Measurements from ENCODE around the gene ZC3HAV1L. TPM values are rescaled to one million over a fixed set of nuclear protein-coding genes. Genes with fewer than 3 reads are reported as not detected.

ZC3HAV1L gene
- total and polyA plus RNA-seq, 2 experiments from 2014 or later = 9.8 to 10.9 TPM

DNA sequence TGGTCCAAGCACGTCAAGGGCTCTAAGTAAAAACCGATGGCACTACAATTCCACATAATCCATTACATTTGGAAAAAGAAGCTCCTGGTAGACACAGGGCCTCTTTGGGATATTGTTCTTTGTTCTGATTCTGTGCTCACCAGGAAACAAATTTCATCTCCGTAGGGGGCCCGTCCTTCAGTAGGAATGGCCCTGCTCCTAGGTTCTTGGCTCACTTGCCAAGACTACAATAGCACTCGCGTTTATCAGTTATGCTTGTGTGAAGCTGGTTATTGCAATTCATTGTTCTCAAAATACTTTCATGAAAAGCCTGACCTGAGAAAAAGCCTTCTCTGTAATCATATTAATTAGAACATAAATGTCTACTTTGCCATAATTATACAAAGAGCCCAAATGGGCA, 10.3 kb upstream of the ZC3HAV1L start:
- no peaks in the 10 kb centered on the region for H4K20me1 ChIP-seq (ENCODE audit: insufficient read depth)
- H3K79me2 ChIP-seq (ENCODE audit: insufficient read depth) = no peaks in the 10 kb centered on the region
- H3K4me2 ChIP-seq (ENCODE audit: unreplicated experiment) = no peak overlapping the region
- H3K9ac ChIP-seq = no peak overlapping the region
- no peaks in the 10 kb centered on the region for H3K9me2 ChIP-seq (ENCODE audit: insufficient read depth)
- WGBS, 2 experiments (ENCODE audit: low coverage in 1 of 2, low lambda C conversion rate in 2 of 2, missing lambda C conversion rate in 2 of 2) = 97 to 98% methylated on average over 6 of the region's 6 CpGs
- in situ Hi-C loops (cut with MboI) = no loop called here
- no peaks in the 10 kb centered on the region; the same call in 1 of the 2 replicates for H3F3A ChIP-seq (ENCODE audit: insufficient read depth)
- H3K4me1 ChIP-seq (ENCODE audit: insufficient read depth) = peaks cover 9% of the 10 kb centered on the region; the same call in 1 of the 2 replicates
- H3K9me3 ChIP-seq (ENCODE audit: low read depth) = no peaks in the 10 kb centered on the region
- peaks cover 22% of the 10 kb centered on the region for H3K36me3 ChIP-seq (ENCODE audit: low read depth)
- no peak overlapping the region for H3K4me3 ChIP-seq
- no peaks in the 10 kb centered on the region for H3K27me3 ChIP-seq (replicated peaks; ENCODE audit: insufficient read depth)
- DNase-seq = no peak
- TF ChIP-seq EZH2phosphoT487 (IDR thresholded peaks at IDR 0.05; ENCODE audit: insufficient read depth, low read depth) (no peak), EZH2 (IDR thresholded peaks at IDR 0.05; ENCODE audit: insufficient read depth, poor library complexity, severe bottlenecking) (no peak)
- H2AFZ ChIP-seq = no peak overlapping the region
- H3K27ac ChIP-seq = no peak overlapping the region

DNA sequence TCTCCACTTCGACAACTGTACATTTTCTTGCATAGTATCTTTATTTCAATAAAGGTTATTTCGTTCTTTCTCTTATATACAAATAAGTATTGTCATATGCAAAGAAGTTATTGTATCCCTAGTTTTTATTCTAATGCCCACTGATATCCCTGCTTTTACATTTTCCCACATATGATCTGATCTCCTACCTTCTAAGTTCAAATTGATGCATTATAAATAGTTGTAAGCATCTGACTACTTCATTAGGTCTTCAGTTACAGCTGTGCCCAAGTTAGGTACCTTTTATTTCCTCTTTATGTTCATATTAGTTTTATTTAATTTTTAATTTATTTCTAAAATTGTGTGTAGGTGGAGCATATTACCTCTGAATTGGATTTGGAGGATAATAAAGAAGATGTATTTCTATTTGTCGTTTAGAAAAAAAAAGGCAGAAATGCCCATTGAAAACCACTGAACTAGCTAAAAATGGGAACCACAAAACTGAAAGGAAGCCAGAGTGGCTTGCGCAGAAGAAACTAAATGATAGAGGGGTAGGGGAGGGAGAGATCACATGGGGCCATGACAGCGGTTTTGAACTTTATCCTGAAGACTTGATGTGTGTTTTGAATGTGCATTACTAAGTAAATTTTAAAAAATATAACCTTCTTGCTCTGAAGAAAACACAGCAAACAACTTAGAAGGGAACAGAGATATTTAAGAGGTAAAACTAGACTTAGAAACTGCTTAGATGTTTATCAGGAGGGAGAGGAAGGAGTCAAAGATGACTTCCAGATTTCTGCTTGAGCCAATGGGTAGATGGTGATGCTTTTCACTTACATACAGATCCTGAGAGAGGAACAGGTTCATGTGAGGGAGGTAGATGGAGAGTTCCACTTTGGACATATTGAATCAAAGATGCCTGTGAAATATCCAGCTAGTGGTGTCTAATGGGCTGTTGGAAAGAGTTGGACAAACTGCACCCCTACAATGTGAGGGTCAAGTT, 9.3 kb upstream of the ZC3HAV1L start:
- Histone ChIP-seq H4K20me1 (ENCODE audit: insufficient read depth) (no peaks in the 10 kb centered on the region), H3K79me2 (ENCODE audit: insufficient read depth) (no peaks in the 10 kb centered on the region), H3K4me3 (no peak overlapping the region), H3K27ac (no peak overlapping the region), H3K9me2 (ENCODE audit: insufficient read depth) (no peaks in the 10 kb centered on the region), H3K4me1 (ENCODE audit: insufficient read depth) (peaks cover 3% of the 10 kb centered on the region; the same call in 1 of the 2 replicates), H3K27me3 (replicated peaks; ENCODE audit: insufficient read depth) (no peaks in the 10 kb centered on the region), H3K4me2 (ENCODE audit: unreplicated experiment) (no peak overlapping the region), H3K9me3 (ENCODE audit: low read depth) (no peaks in the 10 kb centered on the region), H2AFZ (no peak overlapping the region), H3K36me3 (ENCODE audit: low read depth) (peaks cover 19% of the 10 kb centered on the region), H3F3A (ENCODE audit: insufficient read depth) (no peaks in the 10 kb centered on the region; the same call in 1 of the 2 replicates), H3K9ac (no peak overlapping the region)
- in situ Hi-C loops (cut with MboI) = no loop called here
- WGBS, 2 experiments (ENCODE audit: low coverage in 1 of 2, low lambda C conversion rate in 2 of 2, missing lambda C conversion rate in 2 of 2) = 95 to 96% methylated on average over 5 of the region's 5 CpGs
- no peak for DNase-seq
- TF ChIP-seq EZH2phosphoT487 (IDR thresholded peaks at IDR 0.05; ENCODE audit: insufficient read depth, low read depth) = no peak
- TF ChIP-seq EZH2 (IDR thresholded peaks at IDR 0.05; ENCODE audit: insufficient read depth, poor library complexity, severe bottlenecking) = no peak

DNA sequence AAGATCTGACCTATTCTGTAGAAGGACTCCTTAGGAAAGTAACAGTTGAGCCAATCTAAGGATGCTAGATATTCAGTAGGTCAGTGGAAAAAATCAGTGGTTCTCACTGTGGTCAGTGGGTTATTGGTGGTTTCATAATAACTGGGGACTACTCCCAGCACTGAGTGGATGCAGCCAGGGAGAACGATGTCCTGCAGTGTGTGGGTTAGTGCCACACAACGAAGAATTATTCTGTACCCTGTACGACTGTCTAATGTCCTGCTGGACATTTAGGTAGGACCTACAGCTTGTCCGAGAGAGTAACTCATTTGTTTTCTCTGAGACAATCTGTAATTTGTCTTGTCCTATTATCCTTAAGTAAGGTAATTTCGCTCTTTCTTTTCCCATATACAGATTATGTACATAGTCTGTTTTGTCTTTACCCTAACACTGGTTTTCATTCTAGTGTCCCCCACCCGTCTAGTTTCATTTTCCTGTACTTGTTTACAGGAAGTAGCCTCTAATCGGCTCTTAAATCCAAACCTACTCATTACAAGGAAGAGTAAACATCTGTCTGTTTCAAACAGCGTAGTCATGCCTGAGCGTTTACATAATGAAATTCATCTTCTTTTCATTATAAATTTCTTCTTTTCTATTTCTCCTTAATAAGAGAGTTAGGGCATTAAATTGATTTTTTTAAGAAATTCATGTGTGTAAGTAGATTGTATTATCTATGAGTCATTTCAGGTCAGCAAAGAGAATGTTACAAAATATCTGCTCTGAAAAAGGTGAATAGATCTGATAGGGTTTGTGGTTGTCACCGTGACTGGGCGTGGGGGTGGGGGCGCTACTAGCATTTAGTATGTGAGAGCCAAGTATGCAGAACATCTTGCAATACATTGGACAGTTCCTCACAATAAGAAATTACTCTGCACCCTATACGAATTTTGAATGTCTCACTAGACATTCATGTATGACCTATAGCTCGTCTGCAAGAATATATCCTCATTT, 8.3 kb upstream of the ZC3HAV1L start:
- H3K27ac ChIP-seq = no peak overlapping the region
- no peaks in the 10 kb centered on the region for H3K9me2 ChIP-seq (ENCODE audit: insufficient read depth)
- no peak overlapping the region for H3K4me2 ChIP-seq (ENCODE audit: unreplicated experiment)
- H3K9me3 ChIP-seq (ENCODE audit: low read depth) = no peaks in the 10 kb centered on the region
- H3F3A ChIP-seq (ENCODE audit: insufficient read depth) = no peaks in the 10 kb centered on the region; the same call in 1 of the 2 replicates
- H3K4me3 ChIP-seq = no peak overlapping the region
- in situ Hi-C loops (cut with MboI) = no loop called here
- no peak for TF ChIP-seq EZH2phosphoT487 (IDR thresholded peaks at IDR 0.05; ENCODE audit: insufficient read depth, low read depth)
- no peak for TF ChIP-seq EZH2 (IDR thresholded peaks at IDR 0.05; ENCODE audit: insufficient read depth, poor library complexity, severe bottlenecking)
- no peaks in the 10 kb centered on the region for H3K79me2 ChIP-seq (ENCODE audit: insufficient read depth)
- DNase-seq = no peak
- WGBS, 2 experiments (ENCODE audit: low coverage in 1 of 2, low lambda C conversion rate in 2 of 2, missing lambda C conversion rate in 2 of 2) = 79 to 82% methylated on average over 14 of the region's 14 CpGs
- H2AFZ ChIP-seq = no peak overlapping the region
- no peaks in the 10 kb centered on the region for H4K20me1 ChIP-seq (ENCODE audit: insufficient read depth)
- H3K36me3 ChIP-seq (ENCODE audit: low read depth) = peaks cover 19% of the 10 kb centered on the region
- H3K27me3 ChIP-seq (replicated peaks; ENCODE audit: insufficient read depth) = no peaks in the 10 kb centered on the region
- no peak overlapping the region for H3K9ac ChIP-seq
- no peaks in the 10 kb centered on the region for H3K4me1 ChIP-seq (ENCODE audit: insufficient read depth)
